Effector memory CD4-positive, alpha-beta T cell (primary cell): ENCODE data around the gene PLEKHA5.

Source experiments
- DNase-seq, 3 donors: peaks; one replicate each; pipeline ENCODE4 v3.0.0-alpha.2; 2020
- H3K27ac ChIP-seq: 2 replicates; pipeline ENCODE4 v1.7.0; 2013; ENCODE audit warnings: mild to moderate bottlenecking, low read length, moderate library complexity; ENCODE audit not compliant: insufficient read depth, poor library complexity, severe bottlenecking
- H3K27me3 ChIP-seq: replicated peaks from 2 replicates; pipeline ENCODE4 v1.7.0; 2013; ENCODE audit warnings: mild to moderate bottlenecking, low read length; ENCODE audit not compliant: insufficient read depth, control insufficient read depth, poor library complexity, severe bottlenecking
- H3K36me3 ChIP-seq: 2 replicates; pipeline ENCODE4 v1.7.0; 2013; ENCODE audit warnings: mild to moderate bottlenecking, low read length, moderate library complexity; ENCODE audit not compliant: control insufficient read depth, insufficient read depth
- H3K4me1 ChIP-seq: 2 replicates; pipeline ENCODE4 v1.7.0; 2013; ENCODE audit warnings: low read length, mild to moderate bottlenecking; ENCODE audit not compliant: control insufficient read depth, insufficient read depth, poor library complexity, severe bottlenecking
- H3K4me3 ChIP-seq: 2 replicates; pipeline ENCODE4 v1.7.0; 2013; ENCODE audit warnings: low read length, low read depth, mild to moderate bottlenecking; ENCODE audit not compliant: insufficient read depth, poor library complexity, severe bottlenecking
- H3K9me3 ChIP-seq: 2 replicates; pipeline ENCODE4 v1.7.0; 2013; ENCODE audit warnings: mild to moderate bottlenecking, low read length, moderate library complexity; ENCODE audit not compliant: control insufficient read depth

PLEKHA5 gene

DNA sequence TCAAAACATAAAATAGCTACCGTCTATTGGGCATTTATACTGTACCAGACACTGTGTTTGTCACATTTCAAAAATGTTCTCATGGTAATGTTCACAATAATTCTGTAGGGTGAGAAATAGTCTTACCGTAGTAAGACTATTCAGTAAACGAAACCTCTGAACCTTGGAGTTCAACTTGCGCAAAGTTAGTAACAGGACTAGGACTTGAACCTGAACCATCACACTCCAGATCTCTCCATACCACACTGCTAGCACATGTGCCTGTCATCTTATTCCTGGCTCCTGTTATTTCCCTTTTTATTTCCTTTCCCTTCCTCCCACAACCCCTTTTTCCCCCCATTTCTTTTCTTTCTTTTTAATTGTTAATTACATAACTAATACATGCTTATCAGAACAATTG lies 65.4 kb downstream of the PLEKHA5 start:
- Histone ChIP-seq H3K4me3 (no peak overlapping the region), H3K36me3 (no peaks in the 10 kb centered on the region), H3K9me3 (no peaks in the 10 kb centered on the region), H3K4me1 (no peaks in the 10 kb centered on the region), H3K27ac (no peak overlapping the region), H3K27me3 (no peaks in the 10 kb centered on the region)
- DNase-seq: no peak

DNA sequence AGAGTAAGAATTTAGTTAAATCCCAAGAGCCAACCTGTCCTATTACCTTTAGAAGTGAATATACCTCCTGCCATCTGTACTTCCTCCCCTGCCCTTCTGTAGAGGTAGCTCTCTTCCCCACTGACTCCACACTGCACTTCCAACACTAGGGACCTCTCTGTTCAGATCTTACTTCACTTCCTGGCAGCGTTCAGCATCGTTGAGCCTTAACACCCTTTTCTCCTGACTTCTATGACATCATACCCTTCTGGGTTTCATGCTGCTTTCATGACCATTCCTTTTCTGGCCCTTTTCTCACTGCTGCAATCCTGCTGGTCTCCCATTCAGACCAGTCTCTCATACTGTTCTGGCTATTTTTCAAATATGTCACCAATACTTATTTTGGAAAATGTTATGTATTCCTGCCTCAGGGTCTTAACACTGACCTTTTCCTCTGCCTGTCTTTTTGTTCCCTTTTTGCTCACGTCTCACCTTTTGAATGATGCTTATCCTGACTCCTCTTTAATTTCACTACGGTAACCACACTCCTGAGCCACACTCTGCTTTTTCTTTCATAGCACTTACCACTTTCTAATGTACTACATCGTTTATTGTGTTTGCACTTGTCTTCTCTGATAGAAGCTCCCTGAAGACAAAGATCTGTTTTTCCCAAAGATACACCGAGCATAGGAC lies 67.6 kb downstream of the PLEKHA5 start:
- no peak overlapping the region for H3K4me3 ChIP-seq
- H3K9me3 ChIP-seq: no peaks in the 10 kb centered on the region
- no peaks in the 10 kb centered on the region for H3K27me3 ChIP-seq
- DNase-seq: no peak
- no peaks in the 10 kb centered on the region for H3K4me1 ChIP-seq
- H3K27ac ChIP-seq: no peak overlapping the region
- no peaks in the 10 kb centered on the region for H3K36me3 ChIP-seq

DNA sequence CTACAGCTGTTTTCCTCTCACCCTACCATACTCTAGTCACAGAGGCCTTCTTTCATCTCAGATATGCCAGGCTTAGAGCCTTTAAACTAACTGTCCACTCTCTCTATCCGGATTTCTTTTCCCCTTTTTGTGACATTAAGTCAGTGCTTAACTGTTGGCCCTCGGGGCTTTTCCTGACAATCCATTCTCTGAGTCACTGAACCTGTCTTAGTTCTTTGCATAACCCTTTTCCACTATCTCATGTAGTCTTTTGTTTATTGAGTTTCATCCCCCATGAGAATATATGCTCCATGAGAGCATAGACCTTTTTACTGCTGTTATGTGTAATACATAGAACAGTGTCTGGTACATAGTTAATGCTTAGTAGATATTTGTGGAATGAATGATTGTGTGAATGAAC lies 68.7 kb downstream of the PLEKHA5 start:
- Histone ChIP-seq H3K4me3 (no peak overlapping the region), H3K27ac (no peak overlapping the region), H3K9me3 (no peaks in the 10 kb centered on the region), H3K27me3 (no peaks in the 10 kb centered on the region), H3K36me3 (no peaks in the 10 kb centered on the region), H3K4me1 (no peaks in the 10 kb centered on the region)
- no peak for DNase-seq

DNA sequence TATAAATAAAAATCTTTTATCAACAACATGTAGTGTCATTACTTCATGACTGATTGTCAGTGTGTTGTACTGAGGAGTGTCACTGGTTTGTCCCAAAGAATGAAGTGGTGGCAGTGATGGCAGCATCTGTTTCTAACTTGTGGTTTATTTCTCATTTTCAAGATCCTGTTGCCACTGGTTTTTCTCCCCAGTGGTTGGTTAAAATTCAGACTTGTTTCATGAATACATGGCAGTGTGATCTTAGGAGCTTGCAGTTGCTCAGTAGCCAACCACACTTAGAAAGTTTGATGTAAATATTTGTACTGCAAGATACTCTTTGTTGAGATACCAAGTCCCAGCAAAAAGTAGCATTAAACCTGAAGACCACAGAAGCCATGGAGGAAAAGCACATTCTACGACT lies 69.8 kb downstream of the PLEKHA5 start:
- Histone ChIP-seq H3K27ac (no peak overlapping the region), H3K9me3 (no peaks in the 10 kb centered on the region), H3K36me3 (no peaks in the 10 kb centered on the region), H3K27me3 (no peaks in the 10 kb centered on the region), H3K4me1 (no peaks in the 10 kb centered on the region), H3K4me3 (no peak overlapping the region)
- DNase-seq: no peak

DNA sequence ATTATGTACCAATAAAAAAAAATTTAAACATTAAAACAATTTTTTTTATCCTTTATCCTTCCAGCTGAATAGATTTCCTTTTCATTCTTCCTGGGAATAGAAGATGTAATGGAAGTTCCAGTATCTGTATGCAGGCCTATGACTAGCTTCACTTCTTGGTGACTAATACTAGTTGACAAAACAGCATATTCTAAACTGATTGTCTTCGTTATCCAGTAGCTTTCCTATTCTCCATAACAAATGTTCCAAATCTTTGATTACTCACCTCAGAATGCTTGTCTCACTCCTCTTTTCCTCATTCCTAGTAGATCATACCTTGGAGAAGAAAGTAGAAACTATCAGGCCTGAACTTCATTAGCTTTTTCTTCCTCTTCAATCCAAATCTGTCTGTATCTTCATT lies 70.7 kb downstream of the PLEKHA5 start:
- no peak for DNase-seq
- Histone ChIP-seq H3K4me1 (no peaks in the 10 kb centered on the region), H3K27me3 (no peaks in the 10 kb centered on the region), H3K36me3 (no peaks in the 10 kb centered on the region), H3K9me3 (no peaks in the 10 kb centered on the region), H3K27ac (no peak overlapping the region), H3K4me3 (no peak overlapping the region)

DNA sequence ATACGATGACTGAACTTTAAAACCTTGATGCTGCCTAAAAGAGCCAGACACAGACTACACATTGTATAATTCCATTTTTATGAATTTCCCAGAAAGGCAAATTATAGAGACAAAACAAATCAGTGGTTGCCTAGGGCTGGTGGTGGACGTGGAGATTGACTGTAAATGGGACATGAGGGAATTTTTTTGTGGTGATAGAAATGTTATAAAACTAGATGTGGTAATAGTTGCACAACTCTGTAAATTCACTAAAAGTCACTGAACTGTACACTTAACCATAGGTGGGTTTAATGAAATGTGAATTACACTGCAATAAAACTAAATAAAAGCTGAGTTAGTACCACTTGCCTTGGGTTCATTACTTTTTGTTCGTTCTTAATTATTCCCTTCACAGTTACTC lies 72.1 kb downstream of the PLEKHA5 start:
- H3K27ac ChIP-seq: no peak overlapping the region
- H3K4me3 ChIP-seq: no peak overlapping the region
- H3K4me1 ChIP-seq: no peaks in the 10 kb centered on the region
- no peak for DNase-seq
- no peaks in the 10 kb centered on the region for H3K27me3 ChIP-seq
- no peaks in the 10 kb centered on the region for H3K36me3 ChIP-seq
- no peaks in the 10 kb centered on the region for H3K9me3 ChIP-seq

DNA sequence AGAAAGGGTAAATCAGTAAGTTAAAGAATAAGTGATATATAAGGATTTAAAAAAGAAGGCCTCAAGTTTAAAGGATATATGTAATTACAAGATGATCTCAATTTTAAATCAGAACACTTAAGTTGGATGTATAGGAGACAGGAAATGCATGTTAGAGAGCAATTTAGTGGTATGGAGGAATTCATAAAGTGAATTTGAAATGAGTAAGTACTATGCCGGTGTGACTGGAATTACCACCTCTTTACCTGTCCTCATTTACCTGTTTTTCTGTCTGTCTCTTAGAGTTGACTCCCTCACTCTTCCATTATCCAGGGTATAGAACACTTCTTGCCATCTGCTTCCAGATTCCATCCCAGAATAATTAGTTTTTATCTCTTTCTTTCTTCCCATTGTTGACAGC lies 73.5 kb downstream of the PLEKHA5 start:
- Histone ChIP-seq H3K4me3 (no peak overlapping the region), H3K4me1 (no peaks in the 10 kb centered on the region), H3K36me3 (no peaks in the 10 kb centered on the region), H3K9me3 (no peaks in the 10 kb centered on the region), H3K27me3 (no peaks in the 10 kb centered on the region), H3K27ac (no peak overlapping the region)
- no peak for DNase-seq

DNA sequence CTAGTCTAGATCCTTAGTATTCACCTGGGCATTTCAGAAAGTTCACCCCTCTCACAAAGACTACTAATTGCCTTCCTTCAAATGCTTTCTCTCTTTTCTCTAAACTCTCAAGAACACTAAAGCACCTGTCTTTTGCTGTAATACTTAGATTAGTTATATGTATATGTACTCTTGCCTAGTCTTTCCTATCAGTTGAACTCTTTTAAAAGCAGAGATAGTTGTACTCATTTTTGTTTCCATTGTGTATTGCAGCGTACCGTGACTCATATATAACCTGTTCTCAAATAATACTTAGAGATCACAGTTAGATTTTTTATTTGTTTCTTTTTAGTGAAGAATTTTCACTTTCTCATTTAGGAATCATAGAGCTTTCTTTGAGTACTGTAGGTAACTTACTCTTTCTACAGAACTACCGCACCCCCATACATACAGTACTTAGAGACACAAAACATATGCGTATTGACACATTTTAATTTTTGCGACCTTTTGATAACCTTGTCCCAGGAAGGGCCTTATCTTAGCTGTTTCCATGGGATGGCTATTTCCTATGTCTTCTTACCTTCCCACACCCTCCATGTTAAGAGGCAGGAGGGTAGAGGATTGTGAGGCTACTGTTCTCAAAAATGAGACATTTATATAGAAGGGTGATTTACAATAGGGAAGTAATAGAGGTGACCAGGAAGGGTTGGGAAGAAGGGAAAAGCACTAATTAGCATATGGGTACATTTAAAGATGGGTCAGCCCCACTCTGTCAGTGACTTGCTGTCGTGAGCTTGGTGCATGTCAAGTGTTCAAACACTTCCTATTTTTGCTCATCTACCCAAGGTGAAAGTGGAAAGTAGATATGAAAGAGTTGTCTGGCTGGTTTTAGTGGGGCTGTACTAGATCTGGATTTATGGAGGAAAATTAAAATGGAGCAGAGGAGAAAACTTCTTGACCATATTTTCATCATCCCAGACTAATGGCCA lies 74.3 kb downstream of the PLEKHA5 start:
- no peaks in the 10 kb centered on the region for H3K36me3 ChIP-seq
- no peaks in the 10 kb centered on the region for H3K9me3 ChIP-seq
- H3K4me3 ChIP-seq: no peak overlapping the region
- no peak overlapping the region for H3K27ac ChIP-seq
- no peaks in the 10 kb centered on the region for H3K4me1 ChIP-seq
- no peak for DNase-seq
- no peaks in the 10 kb centered on the region for H3K27me3 ChIP-seq

DNA sequence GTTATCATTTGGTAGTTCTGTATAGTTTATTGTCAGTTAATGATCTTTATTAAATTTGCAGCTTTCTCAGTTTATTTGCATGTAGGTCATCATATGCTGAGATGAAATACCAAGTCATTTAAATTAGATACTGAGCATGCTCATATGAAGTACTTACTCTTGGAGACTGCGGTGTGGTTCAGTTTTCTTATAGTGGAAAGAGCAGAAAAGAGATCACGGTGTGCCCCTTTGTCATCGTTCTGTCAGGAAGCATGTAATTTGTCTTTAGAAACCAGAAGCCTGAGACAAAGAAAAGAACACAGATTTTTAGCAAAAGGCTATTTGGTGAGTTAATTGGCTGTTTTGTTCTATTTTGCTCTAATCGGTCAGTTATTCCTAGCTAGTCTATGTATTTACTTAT lies 75.6 kb downstream of the PLEKHA5 start:
- Histone ChIP-seq H3K27ac (no peak overlapping the region), H3K9me3 (no peaks in the 10 kb centered on the region), H3K4me1 (no peaks in the 10 kb centered on the region), H3K4me3 (no peak overlapping the region), H3K27me3 (no peaks in the 10 kb centered on the region), H3K36me3 (no peaks in the 10 kb centered on the region)
- DNase-seq: no peak

DNA sequence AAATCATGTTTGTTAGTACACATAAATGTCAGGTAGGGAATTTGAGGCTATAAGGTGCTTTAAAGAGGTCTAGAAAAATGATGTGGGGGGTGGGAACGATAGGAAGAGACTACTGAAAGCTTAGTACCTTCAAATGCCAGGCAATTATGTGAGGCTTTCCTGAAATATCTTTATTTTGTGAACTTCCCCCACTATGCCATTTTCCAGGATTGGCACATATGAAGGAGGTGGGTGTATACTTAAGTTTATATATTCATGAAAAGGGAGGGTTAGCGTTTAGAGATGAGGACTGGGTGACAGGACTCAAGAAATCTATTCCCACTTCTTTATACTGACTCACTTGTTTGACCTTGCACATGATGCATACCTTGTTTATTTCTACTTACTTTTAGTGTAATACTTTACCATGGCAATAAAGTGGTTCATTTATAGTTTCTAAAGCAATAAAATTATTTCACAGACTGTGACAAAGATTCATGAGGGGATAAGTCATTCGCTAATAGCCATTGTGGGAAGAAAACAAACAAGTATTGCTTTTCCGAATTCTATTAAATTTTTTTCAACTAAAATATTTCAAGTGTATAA lies 77.1 kb downstream of the PLEKHA5 start:
- Histone ChIP-seq H3K9me3 (no peaks in the 10 kb centered on the region), H3K4me1 (no peaks in the 10 kb centered on the region), H3K27me3 (no peaks in the 10 kb centered on the region), H3K27ac (no peak overlapping the region), H3K4me3 (no peak overlapping the region), H3K36me3 (no peaks in the 10 kb centered on the region)
- DNase-seq: no peak
